HFFc6 (cell line): Measurements from ENCODE around the gene PRELID1. TPM values are rescaled to one million over a fixed set of nuclear protein-coding genes. Genes with fewer than 3 reads are reported as not detected.

Experiments used
- DNase-seq: peaks from one replicate; pipeline ENCODE4 v3.0.0-alpha.2; 2018
- H3K27ac Mint-ChIP-seq: 2 replicates; pipeline ENCODE4 v1.8.0; 2020; ENCODE audit warnings: mild to moderate bottlenecking, mixed read lengths
- H3K27me3 Mint-ChIP-seq: 2 replicates; pipeline ENCODE4 v1.8.0; 2021; ENCODE audit warnings: mild to moderate bottlenecking, moderate library complexity, mixed read lengths; ENCODE audit not compliant: insufficient read depth
- H3K36me3 Mint-ChIP-seq: 2 replicates; pipeline ENCODE4 v1.8.0; 2021; ENCODE audit warnings: low read depth, mixed read lengths
- H3K4me1 Mint-ChIP-seq: 2 replicates; pipeline ENCODE4 v1.8.0; 2020; ENCODE audit warnings: low read depth, mixed read lengths
- H3K4me3 Mint-ChIP-seq: 2 replicates; pipeline ENCODE4 v1.8.0; 2020; ENCODE audit warnings: mild to moderate bottlenecking, moderate library complexity, mixed read lengths
- H3K9me3 Mint-ChIP-seq: 2 replicates; pipeline ENCODE4 v1.8.0; 2020; ENCODE audit warnings: mild to moderate bottlenecking, mixed read lengths
- total RNA-seq, 6 experiments: library from RNA; stranded (reverse); fragmentation: NEBNext Ultra II Directional; extraction: Animal tissue kit (Norgen Biotek cat#: 25700); gene quantifications; 2 replicates in 1 of 6; 3 replicates in 5 of 6; pipeline ENCODE4 v1.2.3, GENCODE V29; 2021
- TF ChIP-seq, protein P1 (sequence below): fragments of 200-600 bp; sonication (generic); IDR thresholded peaks from 2 replicates; pipeline ENCODE4 v1.5.0; 2021; ENCODE audit warnings: antibody characterized with exemption, mild to moderate bottlenecking

The PRELID1 gene
- total RNA-seq, 6 experiments from 2014 or later, result 182 to 225 (median 217) TPM

DNA sequence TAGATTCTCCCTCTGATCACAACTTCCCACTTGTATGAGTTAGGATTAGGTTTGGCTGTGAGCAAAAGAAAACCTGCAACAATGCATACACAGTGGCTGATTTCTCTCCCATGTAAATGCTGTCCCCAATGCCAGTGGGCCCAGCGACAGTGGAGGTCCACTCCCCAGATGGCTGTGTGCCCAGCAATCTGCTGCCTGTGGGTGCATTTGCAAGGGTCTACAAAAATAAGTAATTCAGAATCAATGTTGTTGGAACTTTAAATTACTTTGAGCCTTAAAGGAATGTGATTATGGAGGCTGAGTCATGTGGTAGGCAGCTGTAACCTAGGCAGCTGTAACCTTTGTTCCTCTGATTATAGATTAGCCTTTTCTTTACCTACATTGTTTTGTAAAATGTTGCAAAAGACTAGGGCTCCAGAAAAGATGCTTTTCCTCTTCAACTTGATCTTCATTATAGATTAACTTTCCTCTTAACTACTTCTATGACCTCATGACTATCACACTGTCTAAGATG lies 22.3 kb downstream of the PRELID1 start:
- Mint-ChIP-seq H3K4me1 (peaks cover 26% of the 10 kb centered on the region), H3K4me3 (no peak overlapping the region), H3K9me3 (no peaks in the 10 kb centered on the region), H3K27me3 (no peaks in the 10 kb centered on the region; the same call in 1 of the 2 replicates), H3K27ac (peak overlapping the region; percentile 51), H3K36me3 (peaks cover 9% of the 10 kb centered on the region)
- TF ChIP-seq, protein P1, sequence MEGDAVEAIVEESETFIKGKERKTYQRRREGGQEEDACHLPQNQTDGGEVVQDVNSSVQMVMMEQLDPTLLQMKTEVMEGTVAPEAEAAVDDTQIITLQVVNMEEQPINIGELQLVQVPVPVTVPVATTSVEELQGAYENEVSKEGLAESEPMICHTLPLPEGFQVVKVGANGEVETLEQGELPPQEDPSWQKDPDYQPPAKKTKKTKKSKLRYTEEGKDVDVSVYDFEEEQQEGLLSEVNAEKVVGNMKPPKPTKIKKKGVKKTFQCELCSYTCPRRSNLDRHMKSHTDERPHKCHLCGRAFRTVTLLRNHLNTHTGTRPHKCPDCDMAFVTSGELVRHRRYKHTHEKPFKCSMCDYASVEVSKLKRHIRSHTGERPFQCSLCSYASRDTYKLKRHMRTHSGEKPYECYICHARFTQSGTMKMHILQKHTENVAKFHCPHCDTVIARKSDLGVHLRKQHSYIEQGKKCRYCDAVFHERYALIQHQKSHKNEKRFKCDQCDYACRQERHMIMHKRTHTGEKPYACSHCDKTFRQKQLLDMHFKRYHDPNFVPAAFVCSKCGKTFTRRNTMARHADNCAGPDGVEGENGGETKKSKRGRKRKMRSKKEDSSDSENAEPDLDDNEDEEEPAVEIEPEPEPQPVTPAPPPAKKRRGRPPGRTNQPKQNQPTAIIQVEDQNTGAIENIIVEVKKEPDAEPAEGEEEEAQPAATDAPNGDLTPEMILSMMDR, result no peak
- no peak for DNase-seq

DNA sequence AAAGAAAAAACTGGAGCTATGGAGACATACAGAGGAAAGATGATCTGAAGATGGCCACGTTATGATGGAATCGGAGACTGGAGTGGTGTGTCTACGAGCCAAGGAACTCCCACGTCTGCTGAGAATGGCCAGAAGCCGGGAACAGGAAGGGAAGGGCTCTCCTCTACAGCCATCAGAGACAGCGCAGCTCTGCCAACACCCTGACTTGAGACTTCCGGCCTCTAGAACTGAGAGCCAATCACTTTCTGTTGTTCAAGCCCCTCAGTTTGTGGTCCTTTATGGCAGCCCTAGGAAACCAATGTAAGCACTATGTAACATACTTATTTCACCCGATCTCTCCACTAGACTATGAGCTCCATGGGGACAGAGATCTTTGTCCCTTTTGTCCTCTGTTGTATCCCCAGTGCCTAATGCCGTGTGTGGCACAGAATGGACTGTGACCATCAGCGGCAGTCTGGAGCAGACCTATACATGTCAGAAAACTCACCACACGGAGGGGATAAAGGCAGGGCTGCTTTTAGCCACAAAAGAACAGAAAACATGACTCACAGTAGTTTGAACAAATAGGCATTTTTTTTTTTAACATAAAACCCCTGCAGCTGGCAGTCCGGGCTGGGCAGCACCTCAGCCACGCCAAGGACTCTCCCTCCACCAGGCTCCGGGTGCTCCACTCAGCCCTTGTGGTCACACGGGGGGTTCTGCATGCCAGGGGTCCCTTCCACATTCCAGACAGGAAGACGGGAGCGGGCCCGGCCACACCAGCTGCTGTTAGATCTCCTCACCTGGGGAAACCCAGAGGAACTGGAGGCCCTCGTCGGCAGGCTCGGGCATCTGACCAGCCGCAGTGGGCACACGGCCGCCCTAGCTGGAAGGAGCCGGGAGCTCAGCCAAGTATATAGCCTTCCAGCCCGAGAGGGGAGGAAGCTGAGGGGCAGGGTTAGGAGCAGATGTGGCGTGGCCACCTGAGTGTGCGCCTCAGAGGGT lies 24.2 kb downstream of the PRELID1 start:
- TF ChIP-seq, protein P1, result no peak
- no peak for DNase-seq
- H3K27ac Mint-ChIP-seq, result no peak overlapping the region
- H3K36me3 Mint-ChIP-seq, result peaks cover 5% of the 10 kb centered on the region
- no peaks in the 10 kb centered on the region for H3K9me3 Mint-ChIP-seq
- H3K4me3 Mint-ChIP-seq, result no peak overlapping the region
- no peaks in the 10 kb centered on the region; the same call in 1 of the 2 replicates for H3K27me3 Mint-ChIP-seq
- peaks cover 26% of the 10 kb centered on the region for H3K4me1 Mint-ChIP-seq

DNA sequence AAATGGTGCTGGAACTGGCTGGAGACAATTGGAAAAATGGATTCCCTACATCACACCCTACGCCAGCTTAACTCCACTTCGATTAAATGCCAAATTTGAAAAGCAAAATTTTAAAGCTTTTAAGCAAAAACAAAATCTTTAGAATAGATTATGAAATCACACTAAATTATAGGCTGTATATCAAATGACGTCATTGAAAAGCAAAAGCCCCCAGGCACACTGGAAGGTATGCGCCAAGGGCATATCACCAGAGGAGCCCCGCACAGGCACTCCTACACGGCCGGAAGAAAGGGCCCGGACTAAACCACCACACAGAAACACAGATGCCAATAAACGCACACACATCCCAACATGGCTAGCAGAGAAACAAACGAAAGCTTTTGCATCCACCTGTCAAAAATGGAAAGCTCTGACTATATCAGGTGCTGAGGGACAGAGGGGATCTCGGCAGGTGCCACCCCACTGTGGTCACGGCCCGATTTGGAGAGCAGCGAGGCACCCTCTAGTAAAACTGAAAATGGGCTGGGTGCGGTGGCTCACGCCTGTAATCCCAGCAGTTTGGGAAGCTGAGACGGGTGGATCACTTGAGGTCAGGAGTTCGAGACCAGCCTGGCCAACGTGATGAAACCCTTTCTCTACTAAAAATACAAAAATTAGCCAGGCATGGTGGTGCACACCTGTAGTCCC lies 25.1 kb downstream of the PRELID1 start:
- Mint-ChIP-seq H3K9me3 (no peaks in the 10 kb centered on the region), H3K4me3 (no peak overlapping the region), H3K27ac (no peak overlapping the region), H3K36me3 (peaks cover 9% of the 10 kb centered on the region), H3K4me1 (peaks cover 26% of the 10 kb centered on the region), H3K27me3 (no peaks in the 10 kb centered on the region; the same call in 1 of the 2 replicates)
- no peak for DNase-seq
- TF ChIP-seq, protein P1, result no peak

DNA sequence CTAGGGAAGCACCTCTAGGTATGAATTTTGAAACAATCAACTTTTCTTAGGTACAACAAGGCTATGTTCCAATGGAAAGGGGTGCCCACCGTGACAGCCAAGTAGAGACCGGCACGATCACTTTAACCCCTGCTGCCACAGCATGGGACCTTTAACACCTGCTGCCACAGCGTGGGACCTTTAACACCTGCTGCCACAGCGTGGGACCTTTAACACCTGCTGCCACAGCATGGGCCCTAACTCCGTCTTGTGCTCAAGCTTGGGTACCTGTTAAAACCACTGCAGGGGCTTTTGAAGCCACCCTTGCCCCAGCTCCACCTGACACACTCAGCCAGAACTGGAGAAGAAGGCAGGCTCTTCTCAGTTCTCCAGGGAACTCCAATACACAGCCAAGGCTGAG lies 26.3 kb downstream of the PRELID1 start:
- no peak overlapping the region for H3K27ac Mint-ChIP-seq
- TF ChIP-seq, protein P1, result no peak
- H3K4me3 Mint-ChIP-seq, result no peak overlapping the region
- no peaks in the 10 kb centered on the region for H3K9me3 Mint-ChIP-seq
- DNase-seq, result no peak
- H3K4me1 Mint-ChIP-seq, result peaks cover 26% of the 10 kb centered on the region
- peaks cover 9% of the 10 kb centered on the region for H3K36me3 Mint-ChIP-seq
- no peaks in the 10 kb centered on the region; the same call in 1 of the 2 replicates for H3K27me3 Mint-ChIP-seq

DNA sequence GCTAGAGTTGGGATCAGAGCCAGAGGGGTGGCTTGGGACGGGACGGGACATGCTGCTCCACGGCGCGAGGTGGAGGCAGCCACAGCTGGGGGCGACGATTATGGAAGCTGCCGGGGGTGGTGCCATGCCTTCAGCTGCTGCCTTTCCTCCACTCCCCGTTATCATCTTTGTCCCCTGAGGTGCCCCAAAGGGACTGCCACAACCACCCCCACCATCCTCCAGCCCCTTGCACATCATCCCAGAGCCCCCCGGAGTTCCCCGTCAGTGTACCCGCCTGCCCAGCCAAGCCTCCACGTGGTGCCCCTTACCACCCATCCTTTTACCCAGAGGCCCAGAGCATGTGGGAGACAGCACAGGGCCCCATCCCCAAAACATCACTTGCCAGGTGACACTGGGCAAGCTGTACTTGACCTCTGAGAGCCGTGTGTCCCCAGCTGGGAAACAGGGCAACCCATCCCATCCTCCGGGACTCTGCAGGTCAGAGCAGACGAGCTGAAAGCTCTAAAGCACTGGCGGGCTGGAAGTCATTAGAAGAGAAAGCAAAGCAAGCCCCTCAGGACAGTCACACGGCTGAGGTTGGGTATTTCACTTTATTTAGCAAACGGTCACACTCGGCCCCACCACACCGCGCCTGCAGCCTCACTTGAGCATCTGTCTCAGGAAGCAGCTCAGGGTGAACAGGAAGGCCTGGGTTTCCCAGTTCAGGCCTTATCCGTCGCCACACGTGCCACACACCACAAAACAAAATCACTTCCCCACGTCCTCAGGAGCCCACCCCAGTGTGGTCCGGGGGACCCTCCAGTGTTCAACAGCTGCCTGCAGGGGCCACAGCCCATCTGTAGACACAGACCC lies 27.6 kb downstream of the PRELID1 start:
- no peak overlapping the region for H3K27ac Mint-ChIP-seq

More for the DNA sequence above, 27.6 kb downstream of the PRELID1 start:
- TF ChIP-seq, protein P1, result no peak
- Mint-ChIP-seq H3K27me3 (no peaks in the 10 kb centered on the region; the same call in 1 of the 2 replicates), H3K36me3 (peaks cover 8% of the 10 kb centered on the region), H3K4me3 (no peak overlapping the region), H3K4me1 (peaks cover 13% of the 10 kb centered on the region), H3K9me3 (no peaks in the 10 kb centered on the region)
- DNase-seq, result no peak
